Left ventricle myocardium inferior (tissue), 1 donor: Measurements from ENCODE around the gene FGD5. TPM values are rescaled to one million over a fixed set of nuclear protein-coding genes. Genes with fewer than 3 reads are reported as not detected.

Experiments used
- DNase-seq: peaks from one replicate; pipeline ENCODE4 v3.0.0-alpha.2; 2020
- H3K27ac ChIP-seq: fragments of 200-600 bp; replicated peaks from 2 replicates; pipeline ENCODE4 v1.8.0; 2021
- H3K27me3 ChIP-seq: fragments of 200-600 bp; 2 replicates; pipeline ENCODE4 v1.8.0; 2021; ENCODE audit warnings: low read depth
- H3K36me3 ChIP-seq: fragments of 200-600 bp; 2 replicates; pipeline ENCODE4 v1.8.0; 2021
- H3K4me1 ChIP-seq: fragments of 200-600 bp; 2 replicates; pipeline ENCODE4 v1.8.0; 2021
- H3K4me3 ChIP-seq: fragments of 200-600 bp; 2 replicates; pipeline ENCODE4 v1.8.0; 2021; ENCODE audit warnings: mild to moderate bottlenecking, moderate library complexity
- H3K9me3 ChIP-seq: fragments of 200-600 bp; replicated peaks from 2 replicates; pipeline ENCODE4 v1.8.0; 2021
- CTCF ChIP-seq: fragments of 200-600 bp; IDR thresholded peaks from 2 replicates; pipeline ENCODE4 v1.8.0; 2021; ENCODE audit warnings: antibody characterized with exemption, mild to moderate bottlenecking, borderline replicate concordance
- intact Hi-C: fragments of 100-400 bp; cut with micrococcal nuclease; formaldehyde crosslinking; loops from one replicate; pipeline ENCODE4 v1.11.0; 2022
- total RNA-seq: library from RNA; stranded (reverse); fragmentation: NEBNext Ultra II Directional; extraction: Animal tissue kit (Norgen Biotek cat#: 25700); gene quantifications from one replicate; pipeline ENCODE4 v1.2.1, GENCODE V29; 2021
- donor health status: DM: no; HTN: yes; CAD: no; lungs with severe emphysema.

Gene FGD5
- total RNA-seq, 1 donor from 2014 or later = 13.9 TPM

GRCh38 chr3:14863333-14864100, 44.8 kb downstream of the FGD5 start:
- TF ChIP-seq CTCF = peak; percentile 45
- intact Hi-C loops = no loop called here
- no peak for DNase-seq
- Histone ChIP-seq H3K4me3 (no peak overlapping the region), H3K27me3 (peaks cover 21% of the 10 kb centered on the region), H3K4me1 (peaks cover 67% of the 10 kb centered on the region), H3K36me3 (peaks cover 5% of the 10 kb centered on the region), H3K27ac (peak overlapping the region; percentile 77), H3K9me3 (no peaks in the 10 kb centered on the region)

DNA sequence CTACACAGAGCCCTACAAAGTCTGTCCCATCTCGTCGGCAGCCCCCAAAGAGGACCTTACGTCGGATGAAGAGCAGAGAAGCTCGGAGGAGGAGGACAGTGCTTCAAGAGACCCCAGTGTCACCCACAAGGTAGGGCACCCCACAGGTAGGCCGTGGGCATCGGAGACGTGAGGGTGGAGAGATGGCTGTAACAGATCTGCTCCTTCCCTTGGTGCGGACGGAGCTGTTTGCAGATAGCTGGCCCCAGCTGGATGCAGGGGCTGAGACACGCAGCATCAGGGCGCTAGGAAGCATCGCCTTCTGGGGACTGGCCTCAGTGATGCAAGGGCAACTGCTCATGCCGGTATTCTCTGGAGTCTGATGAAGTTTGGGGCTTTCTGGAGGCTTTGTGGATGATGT, 45.4 kb downstream of the FGD5 start:
- Histone ChIP-seq H3K27me3 (peaks cover 21% of the 10 kb centered on the region), H3K4me1 (peaks cover 70% of the 10 kb centered on the region), H3K4me3 (no peak overlapping the region), H3K27ac (no peak overlapping the region), H3K9me3 (no peaks in the 10 kb centered on the region), H3K36me3 (peaks cover 5% of the 10 kb centered on the region)
- TF ChIP-seq CTCF = no peak
- intact Hi-C loops = no loop called here
- no peak for DNase-seq

- TF ChIP-seq CTCF = no peak
- intact Hi-C loops = no loop called here
- H3K36me3 ChIP-seq = peaks cover 5% of the 10 kb centered on the region
- H3K27ac ChIP-seq = no peak overlapping the region
- H3K4me1 ChIP-seq = peaks cover 68% of the 10 kb centered on the region
- no peak for DNase-seq
- H3K9me3 ChIP-seq = no peaks in the 10 kb centered on the region
- H3K27me3 ChIP-seq = peaks cover 25% of the 10 kb centered on the region
- H3K4me3 ChIP-seq = no peak overlapping the region
These were observed 47.9 kb downstream of the FGD5 start for GRCh38 chr3:14866627-14867026.

DNA sequence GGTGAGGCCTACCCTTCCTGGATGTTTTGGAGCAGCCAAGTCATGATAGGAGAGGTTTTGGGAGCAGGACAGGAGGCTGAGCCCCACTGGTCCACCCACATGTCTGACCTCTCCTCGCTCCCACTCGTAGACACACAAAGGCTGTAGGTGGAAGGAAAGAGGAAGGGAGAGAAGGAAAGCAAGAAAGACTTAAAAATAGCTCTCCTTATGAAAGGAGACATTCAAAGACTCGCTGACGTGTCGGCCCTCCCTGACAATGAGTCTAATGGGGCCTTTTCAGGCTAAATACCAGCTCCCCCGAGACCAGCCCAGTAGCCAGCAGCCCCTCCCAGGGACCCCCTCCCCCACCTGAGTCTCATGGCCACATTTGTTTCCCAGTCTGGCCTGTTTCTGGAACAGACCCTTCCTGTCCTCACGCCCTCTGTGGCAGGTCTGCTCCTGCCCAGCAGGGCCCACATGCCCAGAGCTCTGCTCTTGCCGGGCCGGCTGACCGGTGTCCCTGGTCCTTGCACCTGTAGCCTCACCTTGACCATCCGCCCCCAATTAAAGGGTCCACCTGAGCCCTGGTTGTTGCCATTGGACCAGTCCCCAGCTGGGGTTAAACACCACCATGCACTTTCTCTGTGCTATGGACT, 49.3 kb downstream of the FGD5 start:
- TF ChIP-seq CTCF = no peak
- DNase-seq = no peak
- H3K27me3 ChIP-seq = peaks cover 25% of the 10 kb centered on the region

DNA sequence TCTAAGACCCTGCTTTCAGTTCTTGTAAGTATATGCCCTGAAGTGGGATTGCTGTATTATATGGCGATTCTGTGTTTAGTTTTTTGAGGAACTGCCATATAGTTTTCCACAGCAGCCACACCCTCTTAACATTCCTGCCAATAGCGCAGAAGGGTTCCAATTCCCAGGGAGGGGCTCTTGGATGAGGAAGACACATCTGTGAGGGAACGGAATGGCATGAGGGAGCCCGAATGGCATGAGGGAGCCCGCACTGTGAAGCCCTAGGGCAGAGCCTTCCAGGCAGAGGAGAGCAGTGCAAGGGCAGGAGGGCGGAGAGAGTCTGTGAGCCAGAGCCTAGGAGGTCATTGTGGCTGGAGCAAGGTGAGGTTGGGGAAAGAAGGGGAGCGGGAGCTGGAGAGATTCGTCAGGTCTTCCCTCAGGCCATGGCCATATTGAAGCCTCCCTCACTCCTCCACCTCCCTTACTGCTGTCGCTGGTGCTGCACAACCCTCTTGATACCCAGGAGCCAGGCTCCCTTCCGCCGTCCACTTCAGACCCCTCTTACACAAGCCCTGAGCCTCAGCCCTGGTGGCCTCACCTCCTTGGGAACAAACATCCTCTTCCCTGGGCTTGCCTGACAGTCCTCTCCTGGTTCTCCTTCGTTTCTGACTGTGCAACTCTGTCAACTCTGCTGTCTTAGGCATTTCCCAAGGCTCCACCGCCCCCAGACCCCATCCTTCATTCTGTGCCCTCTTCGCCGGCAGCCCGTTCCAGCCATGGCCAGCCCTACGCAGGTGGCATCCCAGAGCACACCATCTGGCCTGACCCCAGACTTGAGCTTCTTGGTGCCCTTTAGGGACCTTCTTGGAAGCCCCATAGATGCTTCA, 51.4 kb downstream of the FGD5 start:
- H3K36me3 ChIP-seq = peaks cover 5% of the 10 kb centered on the region
- DNase-seq = no peak
- peaks cover 13% of the 10 kb centered on the region for H3K27me3 ChIP-seq
- intact Hi-C loops = no loop called here
- H3K9me3 ChIP-seq = no peaks in the 10 kb centered on the region
- H3K4me1 ChIP-seq = peaks cover 54% of the 10 kb centered on the region
- H3K4me3 ChIP-seq = no peak overlapping the region
- no peak overlapping the region for H3K27ac ChIP-seq
- TF ChIP-seq CTCF = no peak

More for the DNA sequence above, 49.3 kb downstream of the FGD5 start:
- no peaks in the 10 kb centered on the region for H3K9me3 ChIP-seq
- H3K4me1 ChIP-seq = peaks cover 60% of the 10 kb centered on the region
- no peak overlapping the region for H3K27ac ChIP-seq
- no peak overlapping the region for H3K4me3 ChIP-seq
- H3K36me3 ChIP-seq = peaks cover 5% of the 10 kb centered on the region
- intact Hi-C loops = no loop called here
